GM18951 (cell line): ENCODE results near the gene SLC25A27.

Experiments
- POLR2A ChIP-seq: IDR thresholded peaks from 4 replicates; pipeline ENCODE4 v1.6.1; 2011; ENCODE audit warnings: mild to moderate bottlenecking; ENCODE audit not compliant: insufficient read length, insufficient read depth; ENCODE audit errors: extremely low read depth
- in situ Hi-C: fragments of 300-500 bp; cut with MboI; formaldehyde crosslinking; loops from one replicate; pipeline ENCODE4 v1.12.0; 2022; ENCODE audit warnings: low sequenced_read_pairs, mixed read lengths, inconsistent platforms; ENCODE audit not compliant: unreplicated experiment

The SLC25A27 gene

GRCh38 chr6:46699970-46700369, 47.2 kb downstream of the SLC25A27 start:
- in situ Hi-C loops, result no loop called here
- TF ChIP-seq POLR2A, result no peak

- no peak for TF ChIP-seq POLR2A
- in situ Hi-C loops, result no loop called here
Observed at GRCh38 chr6:46704562-46704961, 51.8 kb downstream of the SLC25A27 start.

GRCh38 chr6:46706464-46706863, 53.7 kb downstream of the SLC25A27 start:
- in situ Hi-C loops, result no loop called here
- no peak for TF ChIP-seq POLR2A

- no peak for TF ChIP-seq POLR2A
- in situ Hi-C loops, result no loop called here
Observed at GRCh38 chr6:46711491-46711890, 58.7 kb downstream of the SLC25A27 start.

- no peak for TF ChIP-seq POLR2A
- in situ Hi-C loops, result no loop called here
Observed at GRCh38 chr6:46715141-46715540, 62.4 kb downstream of the SLC25A27 start.

- TF ChIP-seq POLR2A, result no peak
- in situ Hi-C loops, result no loop called here
Observed at GRCh38 chr6:46719099-46719498, 66.3 kb downstream of the SLC25A27 start.

GRCh38 chr6:46720401-46720800, 67.6 kb downstream of the SLC25A27 start:
- in situ Hi-C loops, result no loop called here
- no peak for TF ChIP-seq POLR2A
